Measurements from ENCODE around the gene ZNF32. TPM values are rescaled to one million over a fixed set of nuclear protein-coding genes. Genes with fewer than 3 reads are reported as not detected.
"Not testable (repeated sequence)": the region's sequence is repeated elsewhere in the genome, so short reads cannot be mapped to it uniquely, and the experiment has no call there.

ZNF32 gene
- total RNA-seq, 1 donor from 2014 or later = 19.2 TPM

GRCh38 chr10:43640603-43641002 is 8.1 kb downstream of the ZNF32 start:
- H3K79me2 ChIP-seq (ENCODE audit: insufficient read depth, low read length) = no peaks in the 10 kb centered on the region
- no peak for DNase-seq (ENCODE audit: low read depth)
- H3K27me3 ChIP-seq (ENCODE audit: insufficient read depth, low read length) = no peaks in the 10 kb centered on the region
- Mint-ChIP-seq H3K9me3 (ENCODE audit: unreplicated experiment) (peaks cover 32% of the 10 kb centered on the region), H3K27ac (ENCODE audit: unreplicated experiment) (no peak overlapping the region), H3K36me3 (ENCODE audit: low read depth, unreplicated experiment) (peaks cover 29% of the 10 kb centered on the region), H3K27me3 (ENCODE audit: low read depth, unreplicated experiment) (no peaks in the 10 kb centered on the region), H3K4me3 (ENCODE audit: unreplicated experiment) (no peak overlapping the region), H3K4me1 (ENCODE audit: low read depth, unreplicated experiment) (no peaks in the 10 kb centered on the region)
- H3K9ac ChIP-seq (ENCODE audit: low read length) = no peak overlapping the region
- H3K9me3 ChIP-seq (ENCODE audit: insufficient read depth, low read depth, low read length) = peaks cover 24% of the 10 kb centered on the region
- H3K4me3 ChIP-seq (ENCODE audit: insufficient read depth, low read depth, low read length) = no peak overlapping the region
- H2AFZ ChIP-seq (ENCODE audit: low read depth, low read length) = no peak overlapping the region
- H4K20me1 ChIP-seq (ENCODE audit: insufficient read depth, low read length) = no peaks in the 10 kb centered on the region
- FAIRE-seq = no peak
- TF ChIP-seq EZH2 (IDR thresholded peaks at IDR 0.05; ENCODE audit: insufficient read depth, low read length) (no peak), CTCF (IDR thresholded peaks at IDR 0.05; ENCODE audit: insufficient read depth, low read depth, low read length) (no peak)
- no peak overlapping the region for H3K4me2 ChIP-seq (ENCODE audit: low read length)
- H3K36me3 ChIP-seq (ENCODE audit: insufficient read depth, low read length) = peaks cover 24% of the 10 kb centered on the region
- H3K27ac ChIP-seq (ENCODE audit: low read depth, low read length) = no peak overlapping the region
- no peaks in the 10 kb centered on the region for H3K4me1 ChIP-seq (ENCODE audit: insufficient read depth, low read length)

- not testable (repeated sequence) for FAIRE-seq; H3K4me1 Mint-ChIP-seq (ENCODE audit: low read depth, unreplicated experiment); H3K27ac Mint-ChIP-seq (ENCODE audit: unreplicated experiment); H3K79me2 ChIP-seq (ENCODE audit: insufficient read depth, low read length); H3K27me3 ChIP-seq (ENCODE audit: insufficient read depth, low read length); H3K4me3 Mint-ChIP-seq (ENCODE audit: unreplicated experiment); H3K4me3 ChIP-seq (ENCODE audit: insufficient read depth, low read depth, low read length); H4K20me1 ChIP-seq (ENCODE audit: insufficient read depth, low read length); H2AFZ ChIP-seq (ENCODE audit: low read depth, low read length); H3K4me2 ChIP-seq (ENCODE audit: low read length); H3K4me1 ChIP-seq (ENCODE audit: insufficient read depth, low read length); H3K36me3 Mint-ChIP-seq (ENCODE audit: low read depth, unreplicated experiment); H3K36me3 ChIP-seq (ENCODE audit: insufficient read depth, low read length); H3K27me3 Mint-ChIP-seq (ENCODE audit: low read depth, unreplicated experiment); DNase-seq (ENCODE audit: low read depth); H3K27ac ChIP-seq (ENCODE audit: low read depth, low read length); H3K9ac ChIP-seq (ENCODE audit: low read length); H3K9me3 Mint-ChIP-seq (ENCODE audit: unreplicated experiment); H3K9me3 ChIP-seq (ENCODE audit: insufficient read depth, low read depth, low read length)
Observed at GRCh38 chr10:43635816-43636215, 12.9 kb downstream of the ZNF32 start.

GRCh38 chr10:43628956-43629355 is 19.7 kb downstream of the ZNF32 start:
- no peaks in the 10 kb centered on the region for H3K79me2 ChIP-seq (ENCODE audit: insufficient read depth, low read length)
- Mint-ChIP-seq H3K36me3 (ENCODE audit: low read depth, unreplicated experiment) (no peaks in the 10 kb centered on the region), H3K4me3 (ENCODE audit: unreplicated experiment) (no peak overlapping the region), H3K27ac (ENCODE audit: unreplicated experiment) (no peak overlapping the region), H3K9me3 (ENCODE audit: unreplicated experiment) (peaks cover 5% of the 10 kb centered on the region), H3K4me1 (ENCODE audit: low read depth, unreplicated experiment) (no peaks in the 10 kb centered on the region), H3K27me3 (ENCODE audit: low read depth, unreplicated experiment) (no peaks in the 10 kb centered on the region)
- no peak for TF ChIP-seq EZH2 (IDR thresholded peaks at IDR 0.05; ENCODE audit: insufficient read depth, low read length)
- no peak for TF ChIP-seq CTCF (IDR thresholded peaks at IDR 0.05; ENCODE audit: insufficient read depth, low read depth, low read length)
- no peaks in the 10 kb centered on the region for H3K4me1 ChIP-seq (ENCODE audit: insufficient read depth, low read length)
- no peak overlapping the region for H3K27ac ChIP-seq (ENCODE audit: low read depth, low read length)
- no peak overlapping the region for H3K4me3 ChIP-seq (ENCODE audit: insufficient read depth, low read depth, low read length)
- H3K9ac ChIP-seq (ENCODE audit: low read length) = no peak overlapping the region
- H4K20me1 ChIP-seq (ENCODE audit: insufficient read depth, low read length) = no peaks in the 10 kb centered on the region
- H2AFZ ChIP-seq (ENCODE audit: low read depth, low read length) = no peak overlapping the region
- H3K4me2 ChIP-seq (ENCODE audit: low read length) = no peak overlapping the region
- no peaks in the 10 kb centered on the region for H3K27me3 ChIP-seq (ENCODE audit: insufficient read depth, low read length)
- FAIRE-seq (no peak), DNase-seq (ENCODE audit: low read depth) (no peak)
- H3K36me3 ChIP-seq (ENCODE audit: insufficient read depth, low read length) = no peaks in the 10 kb centered on the region
- H3K9me3 ChIP-seq (ENCODE audit: insufficient read depth, low read depth, low read length) = no peaks in the 10 kb centered on the region

Measured in astrocyte (in vitro differentiated cells and primary cell).